H1 (cell line): Measurements from ENCODE around the gene AOC1. TPM values are rescaled to one million over a fixed set of nuclear protein-coding genes. Genes with fewer than 3 reads are reported as not detected.

Experiments used
- CTCF ChIA-PET: fragments of 300-600 bp; sonication (Branson Sonifier 250); formaldehyde crosslinking; loops from one replicate; lab custom pipeline; 2021; ENCODE audit not compliant: partially characterized antibody; lab: Charles Lee
- POLR2A ChIA-PET: fragments of 300-600 bp; sonication (Branson Sonifier 250); formaldehyde crosslinking; loops from one replicate; lab custom pipeline; 2021; ENCODE audit warnings: inconsistent platforms; ENCODE audit not compliant: partially characterized antibody; lab: Charles Lee
- DNase-seq, 2 experiments: peaks; one replicate each; pipeline versions ENCODE4 v3.0.0 to v3.0.0-alpha.2; 2010 to 2022; ENCODE audit warnings: low spot score in 2 of 2, low read depth in 1 of 2, mixed read lengths in 1 of 2
- FAIRE-seq: peaks from 2 replicates; lab custom pipeline; 2011; peaks lifted over from hg19 to GRCh38; lab: Jason Lieb, UNC
- H2AFZ ChIP-seq: 2 replicates; pipeline ENCODE4 v1.8.1; 2012; ENCODE audit warnings: low read length, inconsistent platforms
- H2AK5ac ChIP-seq: 2 replicates; pipeline ENCODE4 v1.6.1; 2013; ENCODE audit warnings: low read depth, low read length
- H2BK120ac ChIP-seq: replicated peaks from 2 replicates; pipeline ENCODE3; 2013; ENCODE audit warnings: low read depth, low read length, inconsistent platforms
- H2BK12ac ChIP-seq: 2 replicates; pipeline ENCODE4 v1.6.1; 2013; ENCODE audit warnings: low read depth, low read length
- H2BK15ac ChIP-seq: 2 replicates; pipeline ENCODE4 v1.6.1; 2013; ENCODE audit warnings: low read length
- H2BK20ac ChIP-seq: 2 replicates; pipeline ENCODE4 v1.6.1; 2013; ENCODE audit warnings: low read length
- H2BK5ac ChIP-seq: 2 replicates; pipeline ENCODE4 v1.6.1; 2013; ENCODE audit warnings: low read depth, low read length
- H3K14ac ChIP-seq: 2 replicates; pipeline ENCODE4 v1.6.1; 2013; ENCODE audit warnings: inconsistent platforms; ENCODE audit not compliant: insufficient read length
- H3K18ac ChIP-seq: 2 replicates; pipeline ENCODE4 v1.6.1; 2013; ENCODE audit warnings: low read length; ENCODE audit errors: extremely low read depth
- H3K23ac ChIP-seq: 2 replicates; pipeline ENCODE4 v1.6.1; 2013; ENCODE audit warnings: inconsistent platforms; ENCODE audit not compliant: insufficient read length
- H3K23me2 ChIP-seq: 2 replicates; pipeline ENCODE4 v1.6.1; 2013; ENCODE audit warnings: low read depth, low read length
- H3K27ac ChIP-seq: 2 replicates; pipeline ENCODE4 v1.6.1; 2011; ENCODE audit warnings: low read depth, low read length, inconsistent platforms
- H3K27me3 ChIP-seq, 4 experiments: replicated peaks in 1 of 4; 1 replicate in 1 of 4; 2 replicates in 3 of 4; pipeline versions ENCODE4 v1.6.1 to v1.8.1; 2011 to 2013; ENCODE audit warnings: low read length in 3 of 4, mild to moderate bottlenecking in 3 of 4, inconsistent platforms in 2 of 4, mixed read lengths in 2 of 4, moderate library complexity in 1 of 4; ENCODE audit not compliant: control insufficient read depth in 3 of 4, insufficient read depth in 3 of 4; ENCODE audit errors: extremely low read depth in 1 of 4
- H3K36me3 ChIP-seq, 4 experiments: 2 replicates each; pipeline versions ENCODE4 v1.6.1 to v1.8.1; 2011 to 2013; ENCODE audit warnings: mild to moderate bottlenecking in 4 of 4, low read length in 3 of 4, moderate library complexity in 2 of 4, control low read depth in 1 of 4, inconsistent platforms in 1 of 4; ENCODE audit not compliant: insufficient read depth in 4 of 4, control insufficient read depth in 2 of 4
- H3K4ac ChIP-seq: replicated peaks from 2 replicates; pipeline ENCODE3; 2013; ENCODE audit warnings: low read length, low read depth, mixed read lengths, inconsistent platforms; ENCODE audit not compliant: insufficient read length
- H3K4me1 ChIP-seq, 4 experiments: replicated peaks in 1 of 4; 1 replicate in 1 of 4; 2 replicates in 3 of 4; pipeline versions ENCODE4 v1.6.1 to v1.8.1; 2011 to 2013; ENCODE audit warnings: low read length in 3 of 4, inconsistent platforms in 2 of 4, mixed read lengths in 1 of 4; ENCODE audit not compliant: insufficient read depth in 4 of 4, control insufficient read depth in 3 of 4
- H3K4me2 ChIP-seq, 2 experiments: 2 replicates each; pipeline versions ENCODE4 v1.6.1 to v1.8.1; 2011 to 2013; ENCODE audit warnings: low read depth in 2 of 2, low read length in 2 of 2, control low read depth in 1 of 2, inconsistent platforms in 1 of 2, mild to moderate bottlenecking in 1 of 2; ENCODE audit not compliant: insufficient read depth in 1 of 2
- H3K4me3 ChIP-seq, 4 experiments: fragments of 200-600, 300-600 bp in 1 of 4; sonication (generic), shearing (Covaris generic), sonication (Bioruptor Twin) in 1 of 4; 2 replicates each; pipeline versions ENCODE4 v1.5.1 to v1.8.1; 2011 to 2016; ENCODE audit warnings: low read length in 4 of 4, low read depth in 3 of 4, control low read depth in 2 of 4, inconsistent platforms in 2 of 4, mild to moderate bottlenecking in 2 of 4, mixed read lengths in 1 of 4, moderate library complexity in 1 of 4; ENCODE audit not compliant: insufficient read depth in 2 of 4; ENCODE audit errors: extremely low read depth in 1 of 4
- H3K56ac ChIP-seq: replicated peaks from 2 replicates; pipeline ENCODE3; 2013; ENCODE audit warnings: low read depth, mild to moderate bottlenecking, mixed read lengths, low read length, inconsistent platforms; ENCODE audit not compliant: insufficient read length
- H3K79me1 ChIP-seq: 2 replicates; pipeline ENCODE4 v1.6.1; 2013; ENCODE audit warnings: low read depth, low read length, control low read depth
- H3K79me2 ChIP-seq, 2 experiments: 2 replicates each; pipeline versions ENCODE4 v1.6.1 to v1.8.1; 2012 to 2013; ENCODE audit warnings: low read length in 2 of 2, mild to moderate bottlenecking in 2 of 2, inconsistent platforms in 1 of 2; ENCODE audit not compliant: insufficient read depth in 2 of 2, control insufficient read depth in 1 of 2
- H3K9ac ChIP-seq, 4 experiments: replicated peaks in 1 of 4; 1 replicate in 1 of 4; 2 replicates in 3 of 4; pipeline versions ENCODE4 v1.6.1 to v1.8.1; 2011 to 2013; ENCODE audit warnings: low read depth in 3 of 4, low read length in 3 of 4, control low read depth in 2 of 4, mild to moderate bottlenecking in 2 of 4, moderate library complexity in 2 of 4, inconsistent platforms in 1 of 4; ENCODE audit errors: extremely low read depth in 1 of 4
- H3K9me3 ChIP-seq, 2 experiments: 2 replicates each; pipeline versions ENCODE4 v1.6.1 to v1.8.1; 2012 to 2013; ENCODE audit warnings: mild to moderate bottlenecking in 2 of 2, moderate library complexity in 2 of 2, control low read depth in 1 of 2, inconsistent platforms in 1 of 2, low read depth in 1 of 2, low read length in 1 of 2, mixed read lengths in 1 of 2; ENCODE audit not compliant: insufficient read depth in 2 of 2
- H4K20me1 ChIP-seq, 2 experiments: replicated peaks in 1 of 2; 2 replicates each; pipeline versions ENCODE3 to v1.8.1; 2011 to 2013; ENCODE audit warnings: inconsistent platforms in 2 of 2, low read length in 2 of 2, mild to moderate bottlenecking in 1 of 2; ENCODE audit not compliant: insufficient read depth in 2 of 2, control insufficient read depth in 1 of 2
- H4K5ac ChIP-seq: 2 replicates; pipeline ENCODE4 v1.6.1; 2013; ENCODE audit warnings: low read length, low read depth, mixed read lengths, inconsistent platforms; ENCODE audit not compliant: insufficient read length
- H4K8ac ChIP-seq: 2 replicates; pipeline ENCODE4 v1.8.0; 2013; ENCODE audit warnings: mild to moderate bottlenecking, moderate library complexity, low read length, inconsistent platforms; ENCODE audit not compliant: insufficient read depth; ENCODE audit errors: extremely low read depth
- H4K91ac ChIP-seq: replicated peaks from 2 replicates; pipeline ENCODE3; 2013; ENCODE audit warnings: low read length, mixed read lengths, inconsistent platforms; ENCODE audit not compliant: insufficient read length
- FOSL1 ChIP-seq: IDR thresholded peaks from 2 replicates; pipeline ENCODE4 v1.6.1; 2011; ENCODE audit warnings: mild to moderate bottlenecking, low read depth, low read length, moderate library complexity; ENCODE audit not compliant: insufficient read depth
- GABPA ChIP-seq: IDR thresholded peaks from 2 replicates; pipeline ENCODE4 v1.6.1; 2011; ENCODE audit warnings: mild to moderate bottlenecking, low read length, moderate library complexity, borderline replicate concordance; ENCODE audit not compliant: insufficient read depth
- KDM1A ChIP-seq: fragments of 200-600, 300-600 bp; sonication (generic); IDR thresholded peaks from 2 replicates; pipeline ENCODE4 v1.7.1; 2016; ENCODE audit warnings: mild to moderate bottlenecking, low read length, borderline replicate concordance
- NANOG ChIP-seq: IDR thresholded peaks from 2 replicates; pipeline ENCODE4 v1.6.1; 2011; ENCODE audit warnings: low read length, low read depth, mild to moderate bottlenecking, inconsistent platforms; ENCODE audit not compliant: insufficient read depth, poor library complexity, severe bottlenecking
- RAD21 ChIP-seq, 2 experiments: IDR thresholded peaks in 1 of 2; conservative IDR thresholded peaks in 1 of 2; 2 replicates each; pipeline ENCODE4 v1.6.1; 2011; ENCODE audit warnings: low read depth in 2 of 2, low read length in 2 of 2, improper control_type of control experiment in 1 of 2, inconsistent platforms in 1 of 2, mild to moderate bottlenecking in 1 of 2, moderate library complexity in 1 of 2
- SAP30 ChIP-seq: fragments of 300-600 bp; sonication (generic); IDR thresholded peaks from 2 replicates; pipeline ENCODE4 v1.7.1; 2012; ENCODE audit warnings: low read length, moderate library complexity, mild to moderate bottlenecking, inconsistent platforms; ENCODE audit not compliant: insufficient read depth, insufficient replicate concordance
- TEAD4 ChIP-seq: IDR thresholded peaks from 2 replicates; pipeline ENCODE4 v1.6.1; 2012; ENCODE audit warnings: low read depth, low read length, inconsistent platforms, mixed read lengths
- WGBS, 2 experiments: shearing (Covaris generic) in 1 of 2; methylation state at CpG; one replicate each; pipeline versions ENCODE4 v1.1.6 to v1.1.7; 2013 to 2015; ENCODE audit warnings: low lambda C conversion rate in 2 of 2, mixed read lengths in 2 of 2, inconsistent platforms in 1 of 2, low coverage in 1 of 2, missing lambda C conversion rate in 1 of 2; ENCODE audit not compliant: insufficient replicate concordance in 2 of 2, insufficient coverage in 1 of 2, insufficient read length in 1 of 2; ENCODE audit errors: extremely low coverage in 1 of 2, missing lambda C conversion rate in 1 of 2; 5-methylcytosine and 5-hydroxymethylcytosine counted together
- polyA plus RNA-seq, 7 experiments: library from polyadenylated mRNA; depleted of rRNA in 3 of 7; stranded (reverse) in 5 of 7; unstranded in 2 of 7; fragments of >200 nt in 5 of 7; fragments of 200-250 nt in 2 of 7; gene quantifications; 1 replicate in 5 of 7; 2 replicates in 1 of 7; 4 replicates in 1 of 7; pipeline versions ENCODE4 v1.2.1 to v1.2.3, GENCODE V29; 2011 to 2013; ENCODE audit warnings: missing spikeins in 2 of 7, mixed read lengths in 2 of 7
- total RNA-seq: library from RNA; stranded (reverse); fragmentation: NEBNext Ultra II Directional; extraction: Animal tissue kit (Norgen Biotek cat#: 25700); gene quantifications from 2 replicates; pipeline ENCODE4 v1.2.1, GENCODE V29; 2021
- TF ChIP-seq, protein P1 (sequence below), 3 experiments: IDR thresholded peaks; 1 replicate in 2 of 3; 2 replicates in 1 of 3; pipeline versions ENCODE4 v1.5.1 to v1.6.1; 2011; ENCODE audit warnings: low read length in 3 of 3, mild to moderate bottlenecking in 3 of 3, inconsistent platforms in 2 of 3, low read depth in 1 of 3, moderate library complexity in 1 of 3; ENCODE audit not compliant: insufficient read depth in 1 of 3; ENCODE audit errors: control extremely low read depth in 1 of 3
- TF ChIP-seq, protein P2 (sequence below): IDR thresholded peaks from 2 replicates; pipeline ENCODE4 v1.6.1; 2011; ENCODE audit warnings: low read length, improper control_type of control experiment

AOC1 gene
- total and polyA plus RNA-seq, 2 of the 8 experiments (the other 6 are each of a cell fraction or from before 2014, with no cell fraction given), result 0.15 to 0.17 TPM

DNA sequence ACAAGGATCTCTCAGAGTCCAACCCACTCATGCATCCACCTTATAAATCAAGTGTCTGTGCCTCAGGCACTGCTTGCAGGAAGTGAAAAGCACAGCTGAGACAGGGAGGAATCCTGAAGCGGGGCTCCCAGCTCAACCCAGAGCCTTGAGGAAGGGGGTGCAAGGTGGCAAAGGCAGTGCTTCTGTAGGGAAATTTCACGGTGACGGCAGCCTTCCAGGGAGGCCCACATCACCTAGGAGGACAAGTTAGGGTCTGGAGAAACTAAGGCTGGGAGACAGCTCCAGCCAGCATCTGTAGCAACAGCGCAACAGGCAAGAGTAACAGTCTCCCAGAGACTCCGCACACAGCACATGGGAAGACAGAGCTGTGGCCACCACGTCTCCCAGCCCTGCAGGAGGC lies 2.7 kb downstream of the AOC1 start:
- Histone ChIP-seq H3K18ac (no peak overlapping the region), H3K4me3 (no peak overlapping the region), H2AK5ac (no peak overlapping the region), H2BK20ac (no peak overlapping the region), H3K23ac (no peak overlapping the region), H3K36me3 (no peaks in the 10 kb centered on the region), H2BK15ac (peak overlapping the region; percentile 92; the same call in 1 of the 2 replicates), H3K14ac (no peak overlapping the region), H4K5ac (no peak overlapping the region), H3K27ac (no peak overlapping the region), H2BK12ac (no peak overlapping the region), H3K4me2 (no peak overlapping the region), H3K79me1 (no peaks in the 10 kb centered on the region), H3K4ac (no peak overlapping the region), H3K27me3 (no peaks in the 10 kb centered on the region), H2BK120ac (no peak overlapping the region), H4K20me1 (no peaks in the 10 kb centered on the region), H3K9me3 (no peaks in the 10 kb centered on the region), H3K79me2 (no peaks in the 10 kb centered on the region), H3K23me2 (no peaks in the 10 kb centered on the region), H4K8ac (no peak overlapping the region), H2AFZ (no peak overlapping the region), H2BK5ac (no peak overlapping the region), H4K91ac (peak overlapping the region; percentile 57), H3K9ac (no peak overlapping the region; a peak in 1 of 7 replicates), H3K4me1 (peaks cover 0 to 6% (median 1%) of the 10 kb centered on the region in 4 experiments; a peak in 1 of 7 replicates), H3K56ac (no peak overlapping the region)
- FAIRE-seq (no peak), DNase-seq (peak in 1 of 2 experiments; percentile 40)
- ChIA-PET POLR2A (no interaction called here), CTCF (interaction anchor here (0.5 to 1.0 kb wide), 3 partner anchors 22 to 137 kb away, joined by 3 read pairs; no protein-coding TSS in a partner anchor)
- 92% methylated on average over 6 of the region's 6 CpGs; no CpG with 5 or more reads in 1 of the 2 experiments for WGBS, 2 experiments
- TF ChIP-seq NANOG (no peak), KDM1A (no peak), SAP30 (no peak), FOSL1 (no peak), TEAD4 (no peak), RAD21 (IDR thresholded peaks at IDR 0.05 in 1 of 2, conservative IDR thresholded peaks at IDR 0.05 in 1 of 2; ENCODE audit: low read depth in 2 of 2, low read length in 2 of 2) (no peak), GABPA (no peak)
- TF ChIP-seq, protein P1, sequence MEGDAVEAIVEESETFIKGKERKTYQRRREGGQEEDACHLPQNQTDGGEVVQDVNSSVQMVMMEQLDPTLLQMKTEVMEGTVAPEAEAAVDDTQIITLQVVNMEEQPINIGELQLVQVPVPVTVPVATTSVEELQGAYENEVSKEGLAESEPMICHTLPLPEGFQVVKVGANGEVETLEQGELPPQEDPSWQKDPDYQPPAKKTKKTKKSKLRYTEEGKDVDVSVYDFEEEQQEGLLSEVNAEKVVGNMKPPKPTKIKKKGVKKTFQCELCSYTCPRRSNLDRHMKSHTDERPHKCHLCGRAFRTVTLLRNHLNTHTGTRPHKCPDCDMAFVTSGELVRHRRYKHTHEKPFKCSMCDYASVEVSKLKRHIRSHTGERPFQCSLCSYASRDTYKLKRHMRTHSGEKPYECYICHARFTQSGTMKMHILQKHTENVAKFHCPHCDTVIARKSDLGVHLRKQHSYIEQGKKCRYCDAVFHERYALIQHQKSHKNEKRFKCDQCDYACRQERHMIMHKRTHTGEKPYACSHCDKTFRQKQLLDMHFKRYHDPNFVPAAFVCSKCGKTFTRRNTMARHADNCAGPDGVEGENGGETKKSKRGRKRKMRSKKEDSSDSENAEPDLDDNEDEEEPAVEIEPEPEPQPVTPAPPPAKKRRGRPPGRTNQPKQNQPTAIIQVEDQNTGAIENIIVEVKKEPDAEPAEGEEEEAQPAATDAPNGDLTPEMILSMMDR (IDR thresholded peaks at IDR 0.05; ENCODE audit: control extremely low read depth in 1 of 3, insufficient read depth in 1 of 3, low read depth in 1 of 3, low read length in 3 of 3), result no peak
- TF ChIP-seq, protein P2, sequence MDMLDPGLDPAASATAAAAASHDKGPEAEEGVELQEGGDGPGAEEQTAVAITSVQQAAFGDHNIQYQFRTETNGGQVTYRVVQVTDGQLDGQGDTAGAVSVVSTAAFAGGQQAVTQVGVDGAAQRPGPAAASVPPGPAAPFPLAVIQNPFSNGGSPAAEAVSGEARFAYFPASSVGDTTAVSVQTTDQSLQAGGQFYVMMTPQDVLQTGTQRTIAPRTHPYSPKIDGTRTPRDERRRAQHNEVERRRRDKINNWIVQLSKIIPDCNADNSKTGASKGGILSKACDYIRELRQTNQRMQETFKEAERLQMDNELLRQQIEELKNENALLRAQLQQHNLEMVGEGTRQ, result no peak
